Heart left ventricle (tissue), 13 donors: ENCODE results near the gene C12orf60.

Experiments
- POLR2A ChIP-seq, 2 donors: fragments of 450-650 bp; IDR thresholded peaks; one replicate each; pipeline ENCODE4 v1.6.1; 2017; ENCODE audit warnings: antibody characterized with exemption in 2 of 2, mild to moderate bottlenecking in 2 of 2, moderate library complexity in 2 of 2
- TF ChIP-seq, protein P1 (sequence below), 12 donors: fragments of 200-600 bp; sonication (generic) in 4 of 12; IDR thresholded peaks; one replicate each; pipeline versions ENCODE4 v1.5.0 to v1.8.0; 2018 to 2022; ENCODE audit warnings: antibody characterized with exemption in 12 of 12, mild to moderate bottlenecking in 5 of 12
- donor health status: ischemic (EF 13 %, LVEDD 7.1; RV severe dilation, severe dysfunction).
- donor health status: DM: no; HTN: yes; CAD: no.
- donor health status: DM: no; HTN: no; CAD: no.
- donor health status: ischemic (EF 25% LVEDD 6.9; RV normal size, moderate dysfunction).
- donor health status: ischemic (EF 25% LVEDD 5.7; RV mildly dilated, moderate dysfunction).
- donor health status: ischemic (EF 35%, LVEDD 5.7; RV mildly dilated, moderate dysfunction).
- donor health status: nonischemic (EF 11% LVEDD 7.7; RV severe dilation, severe dysfunction).
- donor health status: DM: yes; HTN: yes; CAD: no.
- donor health status: PGD.
- donor health status: ischemic (EF 29% LVEDD 5.4; RV normal size, mild dysfunction).
- donor health status: nonischemic (EF 23%, LVEDD 6.1; RV moderate dilation, normal function).

DNA sequence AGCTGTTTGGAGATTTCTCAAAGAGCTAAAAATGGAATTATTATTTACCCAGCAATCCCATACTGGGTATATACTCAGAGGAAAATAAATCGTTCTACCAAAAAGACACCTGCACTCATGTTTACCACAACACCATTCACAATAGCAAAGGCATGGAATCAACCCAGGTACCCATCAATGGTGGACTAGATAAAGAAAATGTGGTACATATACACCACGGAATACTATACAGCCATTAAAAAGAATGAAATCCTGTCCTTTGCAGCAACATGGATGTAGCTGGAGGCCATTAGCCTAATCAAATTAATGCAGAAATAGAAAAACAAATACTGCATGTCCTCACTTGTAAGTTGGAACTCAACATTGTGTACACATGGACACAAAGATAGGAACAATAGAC lies 38.1 kb upstream of the C12orf60 start:
- TF ChIP-seq, protein P1, sequence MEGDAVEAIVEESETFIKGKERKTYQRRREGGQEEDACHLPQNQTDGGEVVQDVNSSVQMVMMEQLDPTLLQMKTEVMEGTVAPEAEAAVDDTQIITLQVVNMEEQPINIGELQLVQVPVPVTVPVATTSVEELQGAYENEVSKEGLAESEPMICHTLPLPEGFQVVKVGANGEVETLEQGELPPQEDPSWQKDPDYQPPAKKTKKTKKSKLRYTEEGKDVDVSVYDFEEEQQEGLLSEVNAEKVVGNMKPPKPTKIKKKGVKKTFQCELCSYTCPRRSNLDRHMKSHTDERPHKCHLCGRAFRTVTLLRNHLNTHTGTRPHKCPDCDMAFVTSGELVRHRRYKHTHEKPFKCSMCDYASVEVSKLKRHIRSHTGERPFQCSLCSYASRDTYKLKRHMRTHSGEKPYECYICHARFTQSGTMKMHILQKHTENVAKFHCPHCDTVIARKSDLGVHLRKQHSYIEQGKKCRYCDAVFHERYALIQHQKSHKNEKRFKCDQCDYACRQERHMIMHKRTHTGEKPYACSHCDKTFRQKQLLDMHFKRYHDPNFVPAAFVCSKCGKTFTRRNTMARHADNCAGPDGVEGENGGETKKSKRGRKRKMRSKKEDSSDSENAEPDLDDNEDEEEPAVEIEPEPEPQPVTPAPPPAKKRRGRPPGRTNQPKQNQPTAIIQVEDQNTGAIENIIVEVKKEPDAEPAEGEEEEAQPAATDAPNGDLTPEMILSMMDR (IDR thresholded peaks at IDR 0.05), result no peak
- TF ChIP-seq POLR2A (IDR thresholded peaks at IDR 0.05), result no peak
